Nephron progenitor cell (in vitro differentiated cells): Measurements from ENCODE around the gene DGKD.
A peak's percentile ranks its signal among the peaks of the same experiment; 100 is the strongest.

Experiments used
- DNase-seq: peaks from one replicate; pipeline ENCODE4 v3.0.0; 2021
- H3K27ac Mint-ChIP-seq: 2 replicates; pipeline ENCODE4 v1.8.0; 2021; ENCODE audit warnings: mild to moderate bottlenecking, moderate library complexity, mixed read lengths
- H3K27me3 Mint-ChIP-seq: 2 replicates; pipeline ENCODE4 v1.8.0; 2021; ENCODE audit warnings: mild to moderate bottlenecking, low read depth, mixed read lengths; ENCODE audit not compliant: poor library complexity
- H3K36me3 Mint-ChIP-seq: 2 replicates; pipeline ENCODE4 v1.8.0; 2021; ENCODE audit warnings: low read depth, mixed read lengths
- H3K4me1 Mint-ChIP-seq: 2 replicates; pipeline ENCODE4 v1.8.0; 2021; ENCODE audit warnings: mixed read lengths
- H3K4me3 Mint-ChIP-seq: 2 replicates; pipeline ENCODE4 v1.8.0; 2021; ENCODE audit warnings: mild to moderate bottlenecking, moderate library complexity, mixed read lengths
- H3K9me3 Mint-ChIP-seq: 2 replicates; pipeline ENCODE4 v1.8.0; 2021; ENCODE audit warnings: mild to moderate bottlenecking, moderate library complexity, mixed read lengths
- CTCF ChIP-seq: fragments of 200-600 bp; sonication (generic); IDR thresholded peaks from 2 replicates; pipeline ENCODE4 v1.5.0; 2021; ENCODE audit warnings: antibody characterized with exemption

The DGKD gene

GRCh38 chr2:233433794-233434193, 79.5 kb downstream of the DGKD start:
- H3K9me3 Mint-ChIP-seq = peaks cover 6% of the 10 kb centered on the region
- DNase-seq = no peak
- H3K4me3 Mint-ChIP-seq = no peak overlapping the region
- H3K27me3 Mint-ChIP-seq = no peaks in the 10 kb centered on the region
- H3K27ac Mint-ChIP-seq = no peak overlapping the region
- H3K4me1 Mint-ChIP-seq = peaks cover 23% of the 10 kb centered on the region
- TF ChIP-seq CTCF = no peak
- peaks cover 27% of the 10 kb centered on the region for H3K36me3 Mint-ChIP-seq

- Mint-ChIP-seq H3K36me3 (peaks cover 31% of the 10 kb centered on the region), H3K27me3 (no peaks in the 10 kb centered on the region), H3K9me3 (peaks cover 6% of the 10 kb centered on the region), H3K4me1 (peaks cover 13% of the 10 kb centered on the region), H3K4me3 (no peak overlapping the region), H3K27ac (peak overlapping the region; percentile 58)
- no peak for DNase-seq
- TF ChIP-seq CTCF = no peak
Observed at GRCh38 chr2:233434666-233435330, 80.5 kb downstream of the DGKD start.

GRCh38 chr2:233435436-233436190, 81.3 kb downstream of the DGKD start:
- peaks cover 31% of the 10 kb centered on the region for H3K36me3 Mint-ChIP-seq
- H3K9me3 Mint-ChIP-seq = peaks cover 6% of the 10 kb centered on the region
- peaks cover 12% of the 10 kb centered on the region for H3K4me1 Mint-ChIP-seq
- H3K27ac Mint-ChIP-seq = no peak overlapping the region
- no peak for DNase-seq
- H3K27me3 Mint-ChIP-seq = no peaks in the 10 kb centered on the region
- no peak for TF ChIP-seq CTCF
- no peak overlapping the region for H3K4me3 Mint-ChIP-seq

- TF ChIP-seq CTCF = no peak
- H3K27ac Mint-ChIP-seq = no peak overlapping the region
- H3K36me3 Mint-ChIP-seq = peaks cover 27% of the 10 kb centered on the region
- no peaks in the 10 kb centered on the region for H3K27me3 Mint-ChIP-seq
- no peak for DNase-seq
- peaks cover 6% of the 10 kb centered on the region for H3K9me3 Mint-ChIP-seq
- no peak overlapping the region for H3K4me3 Mint-ChIP-seq
- peaks cover 12% of the 10 kb centered on the region for H3K4me1 Mint-ChIP-seq
Observed at GRCh38 chr2:233436191-233436581, 81.9 kb downstream of the DGKD start.

- Mint-ChIP-seq H3K36me3 (peaks cover 20% of the 10 kb centered on the region), H3K27ac (no peak overlapping the region), H3K9me3 (peaks cover under 1% of the 10 kb centered on the region), H3K4me3 (no peak overlapping the region), H3K4me1 (peaks cover 12% of the 10 kb centered on the region), H3K27me3 (peaks cover 2% of the 10 kb centered on the region)
- no peak for DNase-seq
- TF ChIP-seq CTCF = no peak
Observed at GRCh38 chr2:233436691-233437438, 82.6 kb downstream of the DGKD start.
